Measurements from ENCODE around the gene JAKMIP2.

JAKMIP2 gene

GRCh38 chr5:147784146-147784987, 1.8 kb upstream of the JAKMIP2 start:
- H2BK15ac ChIP-seq (replicated peaks; ENCODE audit: low read depth) = no peak overlapping the region
- no peak overlapping the region for H3K56ac ChIP-seq (ENCODE audit: low read length)
- no peak overlapping the region for H3K4me3 ChIP-seq (ENCODE audit: low read length)
- H3K4ac ChIP-seq (ENCODE audit: low read depth, low read length) = no peak overlapping the region
- H3K27me3 ChIP-seq (ENCODE audit: insufficient read depth, low read length, poor library complexity) = no peaks in the 10 kb centered on the region
- H4K5ac ChIP-seq (ENCODE audit: low read length) = no peak overlapping the region
- H4K8ac ChIP-seq (ENCODE audit: low read depth, low read length) = no peak overlapping the region
- H3K36me3 ChIP-seq (ENCODE audit: control insufficient read depth, insufficient read depth, low read length) = no peaks in the 10 kb centered on the region
- no peaks in the 10 kb centered on the region for H3K79me1 ChIP-seq (ENCODE audit: low read length)
- no peak overlapping the region for H3K18ac ChIP-seq (ENCODE audit: low read length)
- no peak overlapping the region for H2BK5ac ChIP-seq (ENCODE audit: low read length)
- no peak overlapping the region for H3K23ac ChIP-seq (ENCODE audit: low read length)
- DNase-seq = no peak
- peaks cover 2% of the 10 kb centered on the region for H3K4me1 ChIP-seq (ENCODE audit: control insufficient read depth, low read depth, low read length)
- no peak overlapping the region for H3K4me2 ChIP-seq (ENCODE audit: low read length)
- no peak overlapping the region for H3K9ac ChIP-seq (ENCODE audit: low read length)
- no peak overlapping the region for H2AK5ac ChIP-seq (ENCODE audit: low read length)
- no peak overlapping the region for H3K27ac ChIP-seq (ENCODE audit: low read depth, low read length)
- H2BK120ac ChIP-seq (ENCODE audit: low read depth, low read length) = no peak overlapping the region
- WGBS (ENCODE audit: extremely low coverage, insufficient coverage, low lambda C conversion rate) = no CpG with 5 or more reads among the region's 8 CpGs
- peaks cover 7% of the 10 kb centered on the region for H3K79me2 ChIP-seq (ENCODE audit: control insufficient read depth, insufficient read depth, low read length)

- peaks cover 7% of the 10 kb centered on the region for H3K79me2 ChIP-seq (ENCODE audit: control insufficient read depth, insufficient read depth, low read length)
- no peak overlapping the region for H2AK5ac ChIP-seq (ENCODE audit: low read length)
- H3K79me1 ChIP-seq (ENCODE audit: low read length) = no peaks in the 10 kb centered on the region
- H3K4me2 ChIP-seq (ENCODE audit: low read length) = no peak overlapping the region
- DNase-seq = no peak
- no peak overlapping the region for H3K18ac ChIP-seq (ENCODE audit: low read length)
- no peak overlapping the region for H4K8ac ChIP-seq (ENCODE audit: low read depth, low read length)
- H3K4me3 ChIP-seq (ENCODE audit: low read length) = no peak overlapping the region
- no peak overlapping the region for H3K23ac ChIP-seq (ENCODE audit: low read length)
- no peak overlapping the region for H2BK5ac ChIP-seq (ENCODE audit: low read length)
- no peaks in the 10 kb centered on the region for H3K27me3 ChIP-seq (ENCODE audit: insufficient read depth, low read length, poor library complexity)
- H2BK15ac ChIP-seq (replicated peaks; ENCODE audit: low read depth) = peak overlapping the region; percentile 57
- H3K4me1 ChIP-seq (ENCODE audit: control insufficient read depth, low read depth, low read length) = peaks cover 2% of the 10 kb centered on the region
- WGBS (ENCODE audit: extremely low coverage, insufficient coverage, low lambda C conversion rate) = no CpG with 5 or more reads among the region's 5 CpGs
- no peak overlapping the region for H3K56ac ChIP-seq (ENCODE audit: low read length)
- H3K27ac ChIP-seq (ENCODE audit: low read depth, low read length) = no peak overlapping the region
- no peak overlapping the region for H3K4ac ChIP-seq (ENCODE audit: low read depth, low read length)
- H3K36me3 ChIP-seq (ENCODE audit: control insufficient read depth, insufficient read depth, low read length) = no peaks in the 10 kb centered on the region
- no peak overlapping the region for H4K5ac ChIP-seq (ENCODE audit: low read length)
- H2BK120ac ChIP-seq (ENCODE audit: low read depth, low read length) = no peak overlapping the region
- peak overlapping the region; percentile 36 for H3K9ac ChIP-seq (ENCODE audit: low read length)
Measured at GRCh38 chr5:147780924-147781573, 1.5 kb downstream of the JAKMIP2 start.

GRCh38 chr5:147779694-147780093, 2.8 kb downstream of the JAKMIP2 start:
- no CpG with 5 or more reads among the region's 1 CpG for WGBS (ENCODE audit: extremely low coverage, insufficient coverage, low lambda C conversion rate)
- Histone ChIP-seq H2BK15ac (replicated peaks; ENCODE audit: low read depth) (no peak overlapping the region), H3K18ac (ENCODE audit: low read length) (no peak overlapping the region), H3K27me3 (ENCODE audit: insufficient read depth, low read length, poor library complexity) (no peaks in the 10 kb centered on the region), H3K4me2 (ENCODE audit: low read length) (no peak overlapping the region), H2BK5ac (ENCODE audit: low read length) (no peak overlapping the region), H3K56ac (ENCODE audit: low read length) (no peak overlapping the region), H3K23ac (ENCODE audit: low read length) (no peak overlapping the region), H3K79me1 (ENCODE audit: low read length) (no peaks in the 10 kb centered on the region), H3K4me1 (ENCODE audit: control insufficient read depth, low read depth, low read length) (peaks cover 2% of the 10 kb centered on the region), H3K27ac (ENCODE audit: low read depth, low read length) (no peak overlapping the region), H3K9ac (ENCODE audit: low read length) (no peak overlapping the region), H2BK120ac (ENCODE audit: low read depth, low read length) (no peak overlapping the region), H4K5ac (ENCODE audit: low read length) (no peak overlapping the region), H3K4me3 (ENCODE audit: low read length) (no peak overlapping the region), H3K36me3 (ENCODE audit: control insufficient read depth, insufficient read depth, low read length) (no peaks in the 10 kb centered on the region), H3K79me2 (ENCODE audit: control insufficient read depth, insufficient read depth, low read length) (peaks cover 7% of the 10 kb centered on the region), H4K8ac (ENCODE audit: low read depth, low read length) (no peak overlapping the region), H3K4ac (ENCODE audit: low read depth, low read length) (no peak overlapping the region), H2AK5ac (ENCODE audit: low read length) (no peak overlapping the region)
- DNase-seq = no peak

- Histone ChIP-seq H2BK15ac (replicated peaks; ENCODE audit: low read depth) (no peak overlapping the region), H2BK120ac (ENCODE audit: low read depth, low read length) (no peak overlapping the region), H3K4me1 (ENCODE audit: control insufficient read depth, low read depth, low read length) (peaks cover 2% of the 10 kb centered on the region), H3K4me3 (ENCODE audit: low read length) (no peak overlapping the region), H3K9ac (ENCODE audit: low read length) (no peak overlapping the region), H3K79me1 (ENCODE audit: low read length) (no peaks in the 10 kb centered on the region), H3K4ac (ENCODE audit: low read depth, low read length) (no peak overlapping the region), H3K36me3 (ENCODE audit: control insufficient read depth, insufficient read depth, low read length) (no peaks in the 10 kb centered on the region), H2BK5ac (ENCODE audit: low read length) (no peak overlapping the region), H2AK5ac (ENCODE audit: low read length) (no peak overlapping the region), H3K56ac (ENCODE audit: low read length) (no peak overlapping the region), H3K23ac (ENCODE audit: low read length) (no peak overlapping the region), H4K8ac (ENCODE audit: low read depth, low read length) (no peak overlapping the region), H3K79me2 (ENCODE audit: control insufficient read depth, insufficient read depth, low read length) (peaks cover 7% of the 10 kb centered on the region), H3K4me2 (ENCODE audit: low read length) (no peak overlapping the region), H3K27ac (ENCODE audit: low read depth, low read length) (no peak overlapping the region), H4K5ac (ENCODE audit: low read length) (no peak overlapping the region), H3K18ac (ENCODE audit: low read length) (no peak overlapping the region), H3K27me3 (ENCODE audit: insufficient read depth, low read length, poor library complexity) (no peaks in the 10 kb centered on the region)
- DNase-seq = no peak
- no CpG with 5 or more reads among the region's 4 CpGs for WGBS (ENCODE audit: extremely low coverage, insufficient coverage, low lambda C conversion rate)
Measured at GRCh38 chr5:147776989-147777388, 5.5 kb downstream of the JAKMIP2 start.

GRCh38 chr5:147773587-147773986, 8.9 kb downstream of the JAKMIP2 start:
- no peaks in the 10 kb centered on the region for H3K79me2 ChIP-seq (ENCODE audit: control insufficient read depth, insufficient read depth, low read length)
- no peak overlapping the region for H2BK15ac ChIP-seq (replicated peaks; ENCODE audit: low read depth)
- H3K4me2 ChIP-seq (ENCODE audit: low read length) = no peak overlapping the region
- H3K27ac ChIP-seq (ENCODE audit: low read depth, low read length) = no peak overlapping the region
- H3K9ac ChIP-seq (ENCODE audit: low read length) = no peak overlapping the region
- H3K4me3 ChIP-seq (ENCODE audit: low read length) = no peak overlapping the region
- H3K18ac ChIP-seq (ENCODE audit: low read length) = no peak overlapping the region
- H3K36me3 ChIP-seq (ENCODE audit: control insufficient read depth, insufficient read depth, low read length) = no peaks in the 10 kb centered on the region
- H3K56ac ChIP-seq (ENCODE audit: low read length) = no peak overlapping the region
- no peak overlapping the region for H4K5ac ChIP-seq (ENCODE audit: low read length)
- H3K4me1 ChIP-seq (ENCODE audit: control insufficient read depth, low read depth, low read length) = no peaks in the 10 kb centered on the region
- no peak overlapping the region for H4K8ac ChIP-seq (ENCODE audit: low read depth, low read length)
- no peak overlapping the region for H3K23ac ChIP-seq (ENCODE audit: low read length)
- H3K79me1 ChIP-seq (ENCODE audit: low read length) = no peaks in the 10 kb centered on the region
- no peak overlapping the region for H3K4ac ChIP-seq (ENCODE audit: low read depth, low read length)
- H2AK5ac ChIP-seq (ENCODE audit: low read length) = no peak overlapping the region
- WGBS (ENCODE audit: extremely low coverage, insufficient coverage, low lambda C conversion rate) = no CpG with 5 or more reads among the region's 2 CpGs
- no peak overlapping the region for H2BK120ac ChIP-seq (ENCODE audit: low read depth, low read length)
- H2BK5ac ChIP-seq (ENCODE audit: low read length) = no peak overlapping the region
- no peak for DNase-seq
- no peaks in the 10 kb centered on the region for H3K27me3 ChIP-seq (ENCODE audit: insufficient read depth, low read length, poor library complexity)
